Measurements from ENCODE around the gene SOX15. TPM values are rescaled to one million over a fixed set of nuclear protein-coding genes. Genes with fewer than 3 reads are reported as not detected.
A peak's percentile ranks its signal among the peaks of the same experiment; 100 is the strongest.

Gene SOX15
- total RNA-seq, 1 donor from 2014 or later = 1.0 TPM

GRCh38 chr17:7575959-7576358, 13.9 kb downstream of the SOX15 start:
- Mint-ChIP-seq H3K9me3 (ENCODE audit: low read depth) (no peaks in the 10 kb centered on the region), H3K27me3 (no peaks in the 10 kb centered on the region), H3K4me3 (ENCODE audit: low read depth) (peak overlapping the region; percentile 98), H3K27ac (peak overlapping the region; percentile 86), H3K4me1 (ENCODE audit: low read depth) (peaks cover 39% of the 10 kb centered on the region), H3K36me3 (ENCODE audit: insufficient read depth) (peaks cover 41% of the 10 kb centered on the region)
- TF ChIP-seq CTCF (IDR thresholded peaks at IDR 0.05; ENCODE audit: unreplicated experiment) = no peak
- no peak for DNase-seq (ENCODE audit: low spot score, unreplicated experiment)

GRCh38 chr17:7575481-7575883, 14.4 kb downstream of the SOX15 start:
- no peak for DNase-seq (ENCODE audit: low spot score, unreplicated experiment)
- no peak for TF ChIP-seq CTCF (IDR thresholded peaks at IDR 0.05; ENCODE audit: unreplicated experiment)
- H3K36me3 Mint-ChIP-seq (ENCODE audit: insufficient read depth) = peaks cover 43% of the 10 kb centered on the region
- peaks cover 34% of the 10 kb centered on the region for H3K4me1 Mint-ChIP-seq (ENCODE audit: low read depth)
- no peaks in the 10 kb centered on the region for H3K9me3 Mint-ChIP-seq (ENCODE audit: low read depth)
- peak overlapping the region; percentile 98 for H3K4me3 Mint-ChIP-seq (ENCODE audit: low read depth)
- no peaks in the 10 kb centered on the region for H3K27me3 Mint-ChIP-seq
- H3K27ac Mint-ChIP-seq = peak overlapping the region; percentile 97

GRCh38 chr17:7574176-7574953, 15.5 kb downstream of the SOX15 start:
- Mint-ChIP-seq H3K27me3 (no peaks in the 10 kb centered on the region), H3K27ac (peak overlapping the region; percentile 97), H3K4me1 (ENCODE audit: low read depth) (peaks cover 29% of the 10 kb centered on the region), H3K4me3 (ENCODE audit: low read depth) (peak overlapping the region; percentile 98), H3K36me3 (ENCODE audit: insufficient read depth) (peaks cover 48% of the 10 kb centered on the region), H3K9me3 (ENCODE audit: low read depth) (no peaks in the 10 kb centered on the region)
- TF ChIP-seq CTCF (IDR thresholded peaks at IDR 0.05; ENCODE audit: unreplicated experiment) = no peak
- no peak for DNase-seq (ENCODE audit: low spot score, unreplicated experiment)

GRCh38 chr17:7573324-7574080, 16.4 kb downstream of the SOX15 start:
- H3K36me3 Mint-ChIP-seq (ENCODE audit: insufficient read depth) = peaks cover 46% of the 10 kb centered on the region

More at GRCh38 chr17:7573324-7574080, 16.4 kb downstream of the SOX15 start:
- H3K9me3 Mint-ChIP-seq (ENCODE audit: low read depth) = no peaks in the 10 kb centered on the region
- DNase-seq (ENCODE audit: low spot score, unreplicated experiment) = peak; percentile 73
- H3K4me3 Mint-ChIP-seq (ENCODE audit: low read depth) = peak overlapping the region; percentile 98
- peaks cover 24% of the 10 kb centered on the region for H3K4me1 Mint-ChIP-seq (ENCODE audit: low read depth)
- no peaks in the 10 kb centered on the region for H3K27me3 Mint-ChIP-seq
- peak overlapping the region; percentile 97 for H3K27ac Mint-ChIP-seq
- TF ChIP-seq CTCF (IDR thresholded peaks at IDR 0.05; ENCODE audit: unreplicated experiment) = no peak
